NCI-H2196 treated with DMSO at 0.1 percent for 48 hours (cell line): Measurements from ENCODE around the gene CASK.
"Not testable (repeated sequence)": the region's sequence is repeated elsewhere in the genome, so short reads cannot be mapped to it uniquely, and the experiment has no call there.

Source experiments
- DNase-seq: peaks from one replicate; lab custom pipeline; 2025; ENCODE audit not compliant: unreplicated experiment; lab: John Stamatoyannopoulos, UW

Gene CASK

DNA sequence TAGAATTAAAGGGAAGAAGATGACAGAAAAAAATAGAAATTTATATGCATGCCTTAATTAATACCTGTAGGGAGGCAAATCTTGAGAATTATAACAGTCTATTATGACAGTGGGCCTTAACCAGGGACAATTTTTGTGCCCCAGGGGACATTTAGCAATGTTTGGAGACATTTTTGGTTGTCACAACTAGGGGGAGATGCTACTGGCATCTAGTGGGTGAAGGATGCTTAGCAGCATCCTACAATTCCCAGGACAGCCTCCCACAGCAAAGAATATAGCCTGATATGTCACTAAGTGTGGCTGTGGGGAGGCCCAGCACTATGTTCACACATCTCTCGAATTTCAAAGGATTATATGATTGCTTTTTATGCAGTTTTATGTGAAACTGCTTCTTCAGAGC is 188.8 kb downstream of the CASK start:
- no peak for DNase-seq

DNA sequence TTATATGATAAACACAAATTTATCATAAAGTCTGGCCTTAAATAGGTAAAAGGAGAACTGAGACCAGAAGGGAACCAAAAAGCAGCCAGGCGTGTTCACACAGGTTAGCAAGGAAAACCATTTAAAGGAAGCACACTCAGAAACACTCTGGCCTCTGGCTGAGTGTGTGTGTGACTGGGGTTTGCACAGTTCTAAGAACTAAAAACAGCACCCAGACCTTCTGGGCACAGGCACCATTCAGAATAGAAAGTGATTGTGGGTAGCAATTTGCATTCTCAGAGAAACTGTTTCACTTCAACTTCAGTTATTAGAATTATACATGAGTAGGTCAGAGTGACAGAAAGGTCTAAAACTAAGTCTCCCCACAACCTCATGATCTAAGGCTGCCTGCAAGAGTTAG is 189.4 kb downstream of the CASK start:
- no peak for DNase-seq

DNA sequence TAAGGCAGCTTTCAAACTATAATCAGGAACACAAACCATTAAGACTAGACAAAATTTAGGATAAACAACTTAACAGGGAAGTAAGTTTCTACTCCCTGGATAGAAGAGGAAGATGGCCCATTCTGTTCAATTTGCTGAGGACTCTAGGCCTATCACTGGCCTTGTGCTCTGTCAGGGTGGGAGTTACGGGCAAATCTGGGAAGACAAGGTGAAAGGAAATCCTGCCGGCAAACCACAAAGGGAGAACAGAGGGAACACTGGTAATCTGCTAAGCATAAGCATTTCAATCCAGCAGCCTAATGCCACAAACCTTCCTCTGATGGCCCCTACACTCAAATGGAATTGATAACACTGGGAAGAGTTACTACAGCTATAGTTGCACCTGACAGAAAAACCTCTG is 191.1 kb downstream of the CASK start:
- DNase-seq = no peak

DNA sequence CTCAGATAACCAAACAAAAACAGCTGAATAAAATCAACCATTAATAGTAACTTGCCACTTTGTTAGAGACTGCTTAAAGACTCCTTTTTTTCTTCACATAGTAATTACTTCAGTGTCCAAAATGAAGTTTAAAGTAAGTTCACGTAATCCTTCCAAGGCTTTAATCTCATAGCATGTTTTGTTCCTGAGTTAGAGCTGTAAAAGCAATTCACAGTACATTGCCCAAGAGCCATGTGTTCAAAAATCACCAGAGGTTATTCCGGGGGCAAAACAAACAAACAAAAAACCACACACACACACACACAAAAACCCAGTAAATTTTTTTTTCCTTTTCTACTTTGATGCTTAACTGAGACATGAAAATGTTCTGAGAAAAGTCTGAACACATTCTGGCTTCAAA is 193.3 kb downstream of the CASK start:
- DNase-seq = no peak

DNA sequence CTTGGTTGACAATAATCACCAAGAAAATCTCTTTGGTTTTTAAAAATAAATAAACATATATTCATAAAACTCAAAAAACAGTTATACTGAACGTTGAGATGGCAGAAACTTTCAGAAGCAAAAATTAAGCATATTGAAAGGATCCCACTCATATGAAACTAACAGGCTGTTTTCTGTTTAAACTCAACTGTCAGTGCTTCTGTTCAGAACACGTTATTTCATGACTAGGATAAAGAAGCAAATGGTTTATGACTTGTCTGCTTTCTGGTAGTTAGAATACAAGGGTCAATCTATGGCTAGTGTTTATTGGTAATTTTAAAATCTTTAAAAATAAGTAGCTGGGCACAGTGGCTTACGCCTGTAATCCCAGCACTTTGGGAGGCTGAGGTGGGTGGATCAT is 195.2 kb downstream of the CASK start:
- no peak for DNase-seq

DNA sequence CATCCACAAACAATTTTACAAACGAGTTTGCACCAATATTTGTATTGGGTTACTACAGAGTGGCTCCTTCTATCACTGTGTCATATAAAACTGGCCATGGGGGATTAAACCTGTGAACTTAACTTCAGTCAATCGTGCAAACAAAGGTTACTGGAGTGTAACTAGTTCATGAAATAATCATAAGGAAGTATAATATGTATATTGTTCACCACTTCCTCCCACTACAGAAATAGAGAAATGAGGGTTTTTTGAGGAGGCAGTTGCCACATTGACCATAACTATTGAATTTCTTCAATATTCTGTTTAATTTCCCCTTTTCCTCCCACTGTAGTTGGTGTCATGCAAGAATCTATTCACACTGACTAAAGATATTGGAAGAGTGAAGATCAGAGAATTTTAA is 199.5 kb downstream of the CASK start, which contains the start of gene GPR82:
Gene GPR82 (plus strand): TSS at position 356 of the 400 bp plus-strand sequence. CDS start 2,846 bp downstream, outside the sequence.
- no peak for DNase-seq

DNA sequence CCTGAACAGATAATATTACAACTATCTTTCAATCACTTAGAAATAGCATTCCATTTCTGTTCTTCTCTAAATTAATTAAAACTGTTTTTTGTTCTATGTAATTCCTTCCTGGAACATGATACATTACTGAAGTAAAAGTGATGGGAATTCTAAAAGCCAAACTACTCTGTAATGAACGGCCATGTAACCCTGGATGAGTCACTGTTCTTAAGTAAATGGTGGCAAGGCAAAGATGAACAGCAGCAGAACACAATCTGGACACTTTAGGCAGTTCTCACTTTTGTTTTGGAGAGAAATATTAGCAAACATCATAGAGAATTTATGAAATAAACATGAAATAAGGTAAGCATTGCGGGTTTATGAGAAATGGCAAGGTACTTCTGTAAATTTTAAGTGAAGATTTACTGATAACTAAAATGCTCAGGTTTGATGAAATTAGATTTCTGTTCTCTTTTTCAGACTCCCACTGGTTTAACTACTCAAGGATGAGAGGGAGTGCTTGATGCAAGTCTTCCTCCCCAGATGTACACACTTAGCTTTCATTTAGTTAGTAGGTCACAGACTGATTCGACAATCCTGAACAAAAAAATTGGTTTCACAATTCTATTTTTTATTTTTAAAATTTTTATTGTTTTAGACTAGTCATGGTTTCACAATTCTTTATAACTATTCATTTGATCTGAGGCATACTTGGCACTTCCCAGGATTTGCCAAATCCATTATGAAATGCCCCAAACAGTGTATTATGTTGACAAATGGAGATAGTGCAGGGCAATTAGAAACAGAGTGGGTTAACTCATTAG is 200.3 kb downstream of the CASK start:
- DNase-seq = no peak

DNA sequence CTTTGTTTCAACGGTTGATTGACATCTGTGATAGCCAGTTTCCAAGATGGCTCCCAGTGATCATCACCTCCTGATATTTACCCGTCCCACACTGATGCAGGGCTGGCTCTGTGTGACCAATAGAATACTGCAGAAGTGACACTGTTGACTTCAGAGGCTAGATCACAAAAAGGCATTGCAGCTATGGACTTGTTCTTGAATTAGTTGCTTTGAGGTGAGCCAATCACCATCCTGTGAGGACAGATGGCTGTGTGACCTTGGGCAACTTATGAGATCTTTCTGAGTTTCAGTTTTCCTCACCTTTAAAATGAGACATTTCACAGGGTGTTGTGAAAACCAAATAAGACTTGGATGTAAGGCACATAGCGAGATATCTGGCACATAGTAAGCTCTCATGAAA is 201.1 kb downstream of the CASK start:
- DNase-seq = no peak

DNA sequence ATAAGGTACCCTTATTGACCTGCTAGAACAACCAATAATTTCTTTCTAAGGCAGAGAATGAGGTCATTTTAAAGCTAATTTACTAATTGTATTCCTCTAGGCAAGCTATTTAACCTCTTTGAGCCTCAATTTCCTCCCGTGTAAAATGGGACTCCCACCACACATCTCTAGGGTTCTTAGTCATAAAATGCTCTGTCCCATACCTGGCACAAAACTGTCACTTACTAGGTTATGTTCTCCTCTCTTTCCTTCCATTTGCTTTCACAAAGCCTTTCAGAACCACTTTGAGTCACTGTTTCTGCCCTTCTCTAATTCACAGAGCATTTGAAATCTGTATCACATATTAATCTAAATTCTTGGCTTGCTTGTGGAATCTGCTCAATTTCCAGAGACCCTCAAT is 201.8 kb downstream of the CASK start:
- no peak for DNase-seq

DNA sequence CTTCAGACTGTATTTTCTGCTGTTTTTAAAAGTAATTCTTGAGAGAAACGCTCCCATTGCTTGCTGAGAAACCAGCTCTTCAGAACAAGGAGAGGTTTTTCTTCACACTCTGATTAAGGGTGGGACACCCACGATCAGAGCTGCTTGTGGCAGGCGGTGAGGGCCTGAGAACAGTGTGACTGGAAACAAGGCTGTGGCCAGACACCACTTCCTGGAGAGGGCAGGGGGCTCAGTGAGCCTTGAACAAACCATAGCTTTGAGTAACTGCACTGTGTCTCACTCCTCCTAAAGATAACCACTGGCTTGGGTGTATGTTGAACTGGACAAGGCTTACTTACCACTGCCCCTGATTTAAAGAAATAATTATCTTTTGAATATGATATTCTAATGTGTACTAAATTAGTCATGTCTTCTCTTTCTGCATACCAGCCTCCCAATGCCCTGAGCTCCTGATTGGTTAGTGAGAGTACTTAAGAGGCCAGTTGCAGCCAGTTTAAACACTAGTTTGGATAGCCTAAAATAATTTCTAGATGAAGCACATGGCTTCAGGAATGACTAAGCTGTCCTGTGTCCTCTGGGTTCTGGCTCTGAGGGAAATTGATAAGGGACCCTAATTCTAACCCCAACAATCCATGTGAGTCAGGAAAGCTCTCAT is 203.1 kb downstream of the CASK start:
- DNase-seq = no peak

DNA sequence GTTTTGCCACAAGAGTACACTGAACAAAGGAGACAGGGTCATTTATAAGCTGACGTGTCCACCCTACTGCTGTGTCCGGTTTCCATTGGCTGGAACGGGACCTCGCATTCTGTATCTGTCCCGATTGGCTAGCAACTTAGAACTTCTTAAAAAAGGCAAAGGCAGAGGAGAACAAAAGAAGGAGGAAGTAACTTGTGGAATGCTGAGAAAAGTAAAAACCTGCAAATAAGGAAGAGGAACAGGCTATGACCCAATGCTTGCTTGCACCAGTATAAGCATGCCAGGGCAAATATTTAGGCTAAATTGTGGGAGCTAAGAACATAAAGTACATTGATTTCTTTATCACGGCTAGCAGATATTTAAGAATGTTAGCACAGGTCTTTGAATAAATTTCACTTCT is 203.7 kb downstream of the CASK start:
- DNase-seq = not testable (repeated sequence)

DNA sequence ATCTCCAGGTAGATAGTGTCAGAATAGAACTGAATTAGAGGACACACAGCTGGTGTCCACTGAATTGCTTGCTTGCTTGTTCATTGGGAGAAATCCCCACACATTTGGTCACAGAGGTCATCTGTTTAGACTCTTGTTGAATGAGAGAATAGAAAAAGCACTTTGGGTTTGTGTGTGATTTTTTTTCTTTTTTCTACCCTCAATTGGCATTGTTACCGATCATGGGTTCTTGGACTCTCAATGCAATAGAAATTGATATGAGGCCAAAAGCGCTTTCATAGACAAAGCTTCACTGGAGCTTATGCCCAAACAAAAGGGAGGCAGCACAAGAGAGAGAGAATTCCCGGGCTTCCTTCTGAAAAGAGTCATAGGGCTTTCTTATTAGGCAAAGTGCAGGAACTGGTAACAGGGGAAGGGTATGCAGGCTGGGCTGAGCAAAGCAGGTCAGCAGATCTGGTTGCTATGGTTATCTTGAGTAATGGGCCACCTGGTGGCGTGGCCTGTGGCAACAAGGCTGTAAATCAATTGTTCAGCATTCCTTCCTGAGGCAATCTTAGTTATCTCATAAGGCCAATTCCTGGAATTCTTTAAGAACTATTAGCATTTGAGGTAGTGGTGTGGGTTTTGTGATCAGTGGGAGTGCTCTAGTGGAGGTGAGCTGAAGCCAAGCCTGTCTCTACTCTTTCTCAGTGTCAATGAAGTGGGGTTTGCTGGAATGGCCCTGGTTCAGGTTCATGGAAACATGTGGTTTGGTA is 204.7 kb downstream of the CASK start:
- DNase-seq = no peak

DNA sequence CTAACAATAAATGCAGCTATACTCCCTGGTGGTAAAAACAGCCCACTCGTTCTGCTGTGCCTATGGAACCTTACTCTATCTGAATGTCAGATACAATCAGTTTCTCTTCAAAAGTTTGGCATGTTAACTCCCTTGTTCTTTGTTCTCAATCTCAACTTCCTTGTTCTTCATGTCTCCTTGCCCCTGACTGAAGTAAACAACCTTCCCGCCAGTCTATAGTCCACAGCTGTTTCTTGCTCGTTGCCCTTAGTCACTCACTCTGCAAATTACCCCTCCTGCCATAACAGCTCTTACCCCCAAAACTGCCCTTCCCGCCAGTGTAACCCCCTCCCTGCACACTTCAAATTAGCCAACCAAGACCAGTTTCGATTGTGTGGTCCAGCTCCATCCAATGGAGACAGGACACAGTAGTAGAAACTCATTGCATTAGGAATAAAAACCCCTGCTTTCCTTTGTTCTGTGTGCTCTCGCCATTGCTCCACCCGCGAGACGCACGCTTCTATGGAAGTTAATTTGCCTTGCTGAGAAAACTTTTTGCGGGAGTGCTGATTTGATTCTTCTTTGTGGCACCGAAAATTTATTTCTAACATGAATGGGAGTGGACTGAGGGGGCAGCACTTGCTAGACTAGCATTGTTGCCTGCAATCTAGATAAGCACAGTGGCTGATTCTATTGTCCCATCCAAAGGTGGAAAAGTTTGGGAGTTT is 206.4 kb downstream of the CASK start:
- no peak for DNase-seq

DNA sequence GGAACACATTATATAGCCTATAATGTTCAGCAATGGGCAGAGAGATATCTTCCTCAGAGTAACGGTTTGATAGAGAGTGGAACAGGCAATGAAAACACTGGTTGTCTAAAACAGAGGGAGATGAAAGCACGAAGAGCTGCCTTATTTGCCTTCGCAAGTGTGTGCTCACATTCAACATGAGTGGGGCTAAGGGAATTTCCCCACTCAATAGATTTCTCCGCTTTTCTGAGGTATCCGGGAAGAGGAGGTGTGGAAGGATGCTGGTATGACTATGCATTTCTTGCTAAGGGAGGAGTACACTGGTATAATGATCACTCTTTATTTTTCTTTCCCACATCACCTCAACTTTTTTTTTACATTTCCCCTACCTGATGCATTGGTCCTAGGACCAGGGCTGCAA is 207.1 kb downstream of the CASK start:
- DNase-seq = no peak

DNA sequence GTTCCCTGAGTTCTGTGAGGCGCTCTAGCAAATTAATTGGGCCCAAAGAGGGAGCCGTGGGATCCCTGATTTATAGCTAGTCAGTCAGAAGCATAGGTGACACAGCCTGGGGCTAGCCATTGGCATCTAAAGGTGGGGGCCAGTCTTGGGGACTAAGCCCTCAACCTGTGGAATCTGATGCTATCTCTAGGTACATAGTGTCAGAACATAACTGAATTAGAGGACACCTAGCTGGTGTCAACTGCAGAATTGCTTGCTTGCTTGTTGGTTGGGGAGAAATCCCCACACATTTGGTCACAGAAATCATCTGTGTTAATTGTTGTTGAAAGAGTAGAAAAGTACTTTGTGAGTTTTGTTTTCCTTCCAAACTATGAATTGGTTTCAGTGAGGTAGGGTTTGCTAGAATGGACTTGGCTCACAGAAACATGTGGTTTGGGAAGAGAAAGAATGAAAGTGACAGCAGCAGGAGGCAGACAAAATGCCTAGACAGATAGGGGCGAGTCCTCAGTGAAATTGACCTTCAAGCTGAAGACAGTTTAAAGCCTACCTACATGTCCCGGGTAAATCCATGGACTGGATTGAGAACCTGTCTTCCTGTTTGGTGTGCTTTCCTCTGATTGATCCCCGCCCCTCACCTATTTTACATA is 212.2 kb downstream of the CASK start:
- no peak for DNase-seq

DNA sequence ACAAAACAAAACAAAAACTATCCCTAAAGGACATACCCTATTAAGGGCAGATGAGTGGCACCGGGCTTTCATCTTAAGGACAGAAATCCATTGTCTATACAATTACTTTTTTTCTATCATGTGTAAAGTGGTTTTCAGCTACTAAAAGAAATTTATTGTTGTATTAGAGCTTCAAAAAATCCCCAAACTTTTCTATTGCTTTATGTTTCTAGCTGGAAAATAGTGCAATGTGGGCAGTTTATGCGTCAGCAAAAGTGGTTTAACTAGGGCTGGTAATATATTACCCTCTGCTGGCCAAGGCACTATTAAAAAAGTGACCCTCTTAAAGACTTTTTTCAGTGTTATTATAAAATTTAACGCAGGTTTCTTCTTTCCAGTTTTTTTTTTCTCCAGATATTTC is 214.9 kb downstream of the CASK start:
- DNase-seq = no peak

DNA sequence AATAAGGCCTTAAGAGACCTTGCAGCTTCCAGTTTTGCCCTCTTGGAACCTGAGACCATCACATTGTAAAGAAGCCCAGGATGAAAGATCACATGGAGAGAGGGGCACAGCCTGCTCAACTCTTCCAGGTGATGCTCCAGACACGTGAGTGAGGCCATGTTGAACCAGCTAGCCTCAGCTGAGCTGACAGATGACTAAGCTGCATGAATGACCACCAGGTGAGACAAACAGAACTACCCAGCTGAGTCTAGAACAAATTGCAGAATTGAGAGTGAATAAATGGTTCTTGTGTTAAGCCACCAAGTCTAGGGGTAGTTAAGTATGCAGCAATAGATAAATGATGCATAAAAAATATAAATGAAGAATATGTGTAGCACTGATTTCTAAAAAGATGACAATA is 216.1 kb downstream of the CASK start:
- no peak for DNase-seq

DNA sequence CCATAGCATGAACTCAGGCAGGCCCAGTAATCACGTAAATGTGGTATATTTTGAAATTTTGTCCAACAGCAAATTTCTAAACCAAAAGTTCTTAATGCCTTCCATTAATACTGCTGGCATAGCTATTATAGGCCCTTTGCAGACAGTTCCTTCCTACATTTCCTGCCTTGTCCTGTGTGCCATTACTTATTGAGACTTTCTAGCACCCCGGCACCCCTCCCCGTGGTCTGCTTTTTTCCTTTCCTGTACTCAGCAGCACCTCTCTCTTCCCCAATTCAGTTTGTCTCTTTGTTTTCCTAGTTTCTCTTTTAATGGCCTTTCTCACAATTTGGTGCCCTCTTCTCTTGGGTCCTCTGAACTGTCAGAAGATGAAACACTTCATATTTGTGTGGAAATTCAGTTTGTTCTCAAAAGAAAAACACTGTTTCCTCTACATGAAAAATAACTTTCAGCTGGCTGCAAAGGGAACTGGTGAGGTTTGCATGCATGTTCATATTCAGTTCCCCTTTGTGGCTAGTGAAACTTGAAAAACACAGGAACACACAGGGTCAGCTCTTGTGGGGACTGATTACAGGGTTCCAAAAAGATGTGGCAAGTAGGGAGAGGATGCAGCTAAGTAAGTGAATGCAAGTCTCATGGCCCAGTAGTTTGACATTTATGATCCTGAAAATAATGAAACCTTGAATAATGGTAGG is 217.5 kb downstream of the CASK start:
- no peak for DNase-seq

DNA sequence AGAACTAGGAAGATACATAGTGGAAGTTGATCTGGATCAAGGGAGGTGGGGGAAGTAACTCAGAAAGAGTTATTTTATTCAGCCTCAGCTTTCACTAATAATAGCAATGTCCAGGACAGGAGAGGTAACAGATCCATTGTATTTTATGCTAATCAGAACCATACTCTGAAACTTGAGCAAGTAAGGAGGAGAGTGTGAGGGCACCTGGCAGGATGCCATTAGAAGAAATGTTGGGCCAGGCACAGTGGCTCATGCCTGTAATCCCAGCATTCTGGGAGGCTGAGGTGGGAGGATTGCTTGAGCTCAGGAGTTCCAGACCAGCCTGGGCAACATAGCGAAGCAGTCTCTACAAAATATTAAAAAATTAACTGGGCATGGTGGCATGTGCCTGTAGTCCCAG is 218.3 kb downstream of the CASK start:
- DNase-seq = no peak

DNA sequence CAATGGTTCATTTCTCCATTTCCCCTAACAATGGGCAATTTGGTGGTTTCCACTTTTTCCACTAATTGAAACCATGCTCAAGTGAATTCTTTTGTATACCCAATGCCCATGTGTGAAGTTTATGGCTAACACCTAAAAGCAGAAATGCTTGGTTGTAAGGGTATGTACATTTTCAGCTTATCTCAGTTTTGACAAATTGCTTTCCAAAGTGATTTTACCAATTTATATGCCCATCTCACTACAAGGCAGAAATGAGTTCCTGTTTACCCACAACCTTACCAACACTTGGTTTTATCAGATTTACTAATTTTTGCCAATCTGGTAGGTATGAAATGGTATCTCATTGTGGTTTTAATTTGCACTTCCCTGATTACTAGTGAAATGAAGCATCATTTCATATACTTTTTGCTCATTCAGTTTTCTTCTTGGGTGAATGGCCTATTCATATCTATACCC is 219.8 kb downstream of the CASK start:
- DNase-seq = no peak
